SK-N-SH (cell line): ENCODE measurements around the gene SIL1. TPM values are rescaled to one million over a fixed set of nuclear protein-coding genes. Genes with fewer than 3 reads are reported as not detected.

ENCODE experiments used
- CTCF ChIA-PET: fragments of 300-600, 350-600 bp; formaldehyde crosslinking; extraction: SDS; loops from one replicate; lab custom pipeline; 2021; lab: Yijun Ruan, JAX
- POLR2A ChIA-PET: fragments of 350-600 bp; sonication (Branson Sonifier 250); formaldehyde crosslinking; extraction: SDS; loops from one replicate; lab custom pipeline; 2020; ENCODE audit warnings: antibody characterized with exemption, inconsistent platforms; lab: Yijun Ruan, JAX
- DNase-seq: peaks from one replicate; pipeline ENCODE4 v3.0.0; 2012
- H2AFZ ChIP-seq: fragments of 200-600 bp; sonication (generic); 2 replicates; pipeline ENCODE4 v1.8.1; 2016; ENCODE audit warnings: antibody characterized with exemption, mild to moderate bottlenecking, low read depth
- H3F3A ChIP-seq: fragments of 200-600 bp; sonication (generic); replicated peaks from 2 replicates; pipeline ENCODE3; 2016; ENCODE audit warnings: antibody characterized with exemption, mild to moderate bottlenecking; ENCODE audit not compliant: insufficient read depth
- H3K27ac ChIP-seq, 2 experiments: fragments of 200-500 bp in 1 of 2; fragments of 200-600 bp in 1 of 2; sonication (Bioruptor generic) in 1 of 2; sonication (generic), shearing (Covaris generic) in 1 of 2; 2 replicates each; pipeline versions ENCODE4 v1.5.1 to v1.6.1; 2014 to 2016; ENCODE audit warnings: low read depth in 2 of 2, inconsistent platforms in 1 of 2, low read length in 1 of 2, mild to moderate bottlenecking in 1 of 2, mixed read lengths in 1 of 2
- H3K27me3 ChIP-seq: fragments of 200-600 bp; sonication (generic), shearing (Covaris generic); 2 replicates; pipeline ENCODE4 v1.6.1; 2016; ENCODE audit warnings: mixed run types; ENCODE audit not compliant: insufficient read depth
- H3K36me3 ChIP-seq, 2 experiments: fragments of 200-500 bp in 1 of 2; fragments of 200-600 bp in 1 of 2; sonication (Bioruptor generic) in 1 of 2; sonication (generic) in 1 of 2; replicated peaks in 1 of 2; 2 replicates each; pipeline versions ENCODE3 to v1.5.1; 2014 to 2016; ENCODE audit warnings: low read length in 1 of 2, mild to moderate bottlenecking in 1 of 2; ENCODE audit not compliant: insufficient read depth in 2 of 2, control insufficient read depth in 1 of 2
- H3K4me1 ChIP-seq, 2 experiments: fragments of 200-500 bp in 1 of 2; fragments of 200-600 bp in 1 of 2; sonication (Bioruptor generic) in 1 of 2; sonication (generic), shearing (Covaris generic) in 1 of 2; 2 replicates each; pipeline versions ENCODE4 v1.5.1 to v1.6.1; 2014 to 2016; ENCODE audit warnings: low read depth in 1 of 2, low read length in 1 of 2, mixed run types in 1 of 2; ENCODE audit not compliant: insufficient read depth in 2 of 2, control insufficient read depth in 1 of 2
- H3K4me2 ChIP-seq: fragments of 200-600 bp; sonication (generic), shearing (Covaris generic); 2 replicates; pipeline ENCODE4 v1.6.1; 2017; ENCODE audit warnings: mixed run types
- H3K4me3 ChIP-seq, 2 experiments: fragments of 200-500 bp in 1 of 2; fragments of 200-600 bp in 1 of 2; sonication (Bioruptor generic) in 1 of 2; sonication (generic), shearing (Covaris generic) in 1 of 2; 2 replicates each; pipeline versions ENCODE4 v1.5.1 to v1.8.1; 2014 to 2016; ENCODE audit warnings: low read depth in 2 of 2, inconsistent platforms in 1 of 2, low read length in 1 of 2, mild to moderate bottlenecking in 1 of 2, mixed read lengths in 1 of 2, moderate library complexity in 1 of 2
- H3K79me2 ChIP-seq: fragments of 200-600 bp; sonication (generic); 2 replicates; pipeline ENCODE4 v1.8.1; 2017; ENCODE audit warnings: mild to moderate bottlenecking; ENCODE audit not compliant: insufficient read depth
- H3K9ac ChIP-seq: fragments of 200-600 bp; sonication (generic); 2 replicates; pipeline ENCODE4 v1.6.1; 2017; ENCODE audit warnings: mixed run types
- H3K9me2 ChIP-seq: fragments of 200-600 bp; sonication (generic); 2 replicates; pipeline ENCODE4 v1.6.1; 2017; ENCODE audit warnings: mixed run types
- H3K9me3 ChIP-seq: fragments of 200-600 bp; sonication (generic); 2 replicates; pipeline ENCODE4 v1.6.1; 2017; ENCODE audit warnings: mixed run types, mild to moderate bottlenecking, moderate library complexity
- H4K20me1 ChIP-seq: fragments of 200-600 bp; sonication (generic); 2 replicates; pipeline ENCODE4 v1.6.1; 2017; ENCODE audit warnings: mild to moderate bottlenecking, mixed run types; ENCODE audit not compliant: insufficient read depth
- CHD2 ChIP-seq: fragments of 150-350 bp; IDR thresholded peaks from 2 replicates; pipeline ENCODE4 v1.6.1; 2018; ENCODE audit warnings: low read length; ENCODE audit not compliant: partially characterized antibody
- CTCF ChIP-seq: fragments of 200-600 bp; sonication (generic); IDR thresholded peaks from 2 replicates; pipeline ENCODE4 v1.6.1; 2017; ENCODE audit warnings: antibody characterized with exemption, mild to moderate bottlenecking, moderate library complexity
- EP300 ChIP-seq, 2 experiments: IDR thresholded peaks; 2 replicates each; pipeline versions ENCODE4 v1.4.0 to v1.6.1; 2012; ENCODE audit warnings: borderline replicate concordance in 1 of 2, low read depth in 1 of 2, low read length in 1 of 2
- EZH2phosphoT487 ChIP-seq: fragments of 200-600 bp; sonication (generic); IDR thresholded peaks from 2 replicates; pipeline ENCODE4 v1.6.1; 2017; ENCODE audit warnings: low read depth, mixed run types, mild to moderate bottlenecking, antibody characterized with exemption, moderate library complexity, borderline replicate concordance
- GABPA ChIP-seq: IDR thresholded peaks from 2 replicates; pipeline ENCODE4 v1.4.0; 2012; ENCODE audit warnings: low read depth, mild to moderate bottlenecking
- GATA2 ChIP-seq: sonication (generic); formaldehyde crosslinking; IDR thresholded peaks from 2 replicates; pipeline ENCODE4 v1.5.0; 2020; ENCODE audit warnings: mild to moderate bottlenecking, missing genetic modification reagents
- IRF3 ChIP-seq: fragments of 150-350 bp; IDR thresholded peaks from 2 replicates; pipeline ENCODE4 v1.6.1; 2016; ENCODE audit warnings: mild to moderate bottlenecking, low read depth, low read length
- MAX ChIP-seq: IDR thresholded peaks from 2 replicates; pipeline ENCODE4 v1.4.0; 2012; ENCODE audit warnings: low read depth
- NRF1 ChIP-seq: IDR thresholded peaks from 2 replicates; pipeline ENCODE4 v1.6.1; 2012; ENCODE audit warnings: low read depth, mild to moderate bottlenecking, low read length
- PBX3 ChIP-seq: IDR thresholded peaks from 2 replicates; pipeline ENCODE4; 2012
- RCOR1 ChIP-seq: fragments of 150-350 bp; IDR thresholded peaks from 2 replicates; pipeline ENCODE4 v1.6.1; 2017; ENCODE audit warnings: antibody characterized with exemption, low read length
- REST ChIP-seq: IDR thresholded peaks from 2 replicates; pipeline ENCODE4 v1.6.1; 2012; ENCODE audit warnings: mild to moderate bottlenecking, low read depth, low read length, moderate library complexity
- RFX5 ChIP-seq: IDR thresholded peaks from 2 replicates; pipeline ENCODE4 v1.6.1; 2012; ENCODE audit warnings: mild to moderate bottlenecking, improper control_type of control experiment, low read length
- RXRA ChIP-seq: IDR thresholded peaks from 2 replicates; pipeline ENCODE4 v1.4.0; 2012; ENCODE audit warnings: low read depth, mild to moderate bottlenecking, borderline replicate concordance
- TEAD4 ChIP-seq: IDR thresholded peaks from 2 replicates; pipeline ENCODE4 v1.4.0; 2012; ENCODE audit warnings: mild to moderate bottlenecking, borderline replicate concordance; ENCODE audit not compliant: insufficient read depth
- WGBS: methylation state at CpG from one replicate; pipeline ENCODE4 v1.1.6; 2017; ENCODE audit warnings: low lambda C conversion rate; 5-methylcytosine and 5-hydroxymethylcytosine counted together
- polyA plus RNA-seq, 3 experiments: library from polyadenylated mRNA; depleted of rRNA; stranded (reverse); fragments of >200 nt; gene quantifications; 2 replicates each; pipeline ENCODE4 v1.2.3, GENCODE V29; 2012

Gene SIL1
- polyA plus RNA-seq, 1 of the 3 experiments (the other 2 are of a cell fraction): 25.9 TPM

- TF ChIP-seq EZH2phosphoT487 (no peak), RXRA (no peak), NRF1 (no peak), GABPA (no peak), TEAD4 (no peak), EP300 (IDR thresholded peaks at IDR 0.05; ENCODE audit: borderline replicate concordance in 1 of 2, low read depth in 1 of 2, low read length in 1 of 2) (no peak; a peak in 1 of 4 replicates)
Observed at GRCh38 chr5:138949988-138950387, 248.2 kb downstream of the SIL1 start (continued).

GRCh38 chr5:138949223-138949574 is 249.0 kb downstream of the SIL1 start:
- H3F3A ChIP-seq: no peaks in the 10 kb centered on the region
- H3K4me2 ChIP-seq: no peak overlapping the region
- no peak overlapping the region for H3K4me3 ChIP-seq
- peak overlapping the region in 1 of 2 experiments; percentile 98; a peak in 2 of 4 replicates for H3K27ac ChIP-seq
- peaks cover 16 to 100% of the 10 kb centered on the region in 2 experiments; a peak in 3 of 4 replicates for H3K4me1 ChIP-seq
- no peak overlapping the region for H2AFZ ChIP-seq
- no peaks in the 10 kb centered on the region for H4K20me1 ChIP-seq
- H3K79me2 ChIP-seq: no peaks in the 10 kb centered on the region
- TF ChIP-seq IRF3: no peak
- TF ChIP-seq CHD2: peak; percentile 4
- TF ChIP-seq RCOR1: 0 out of 2 replicates have a peak, but pooled peaks have one; percentile 1
- H3K36me3 ChIP-seq: peaks cover 0 to 3% of the 10 kb centered on the region in 2 experiments
- CTCF ChIA-PET: interaction anchor here (0.9 to 2.9 kb wide), 9 partner anchors 18 to 307 kb away, joined by 3 to 10 read pairs (median 5); no protein-coding TSS in a partner anchor
- H3K9me3 ChIP-seq: no peaks in the 10 kb centered on the region
- WGBS: 75% methylated on average over 3 of the region's 4 CpGs
- H3K27me3 ChIP-seq: no peaks in the 10 kb centered on the region
- H3K9ac ChIP-seq: no peak overlapping the region
- H3K9me2 ChIP-seq: no peaks in the 10 kb centered on the region
- no peak for DNase-seq
- POLR2A ChIA-PET: interaction anchor here (0.8 kb wide), 1 partner anchor 344 kb away, joined by 4 read pairs; the partner anchor contains the start of gene MATR3

GRCh38 chr5:138948471-138949222 is 249.5 kb downstream of the SIL1 start:
- no peak overlapping the region for H3K4me3 ChIP-seq
- H2AFZ ChIP-seq: no peak overlapping the region
- peaks cover 12 to 100% of the 10 kb centered on the region in 2 experiments; a peak in 3 of 4 replicates for H3K4me1 ChIP-seq
- H4K20me1 ChIP-seq: no peaks in the 10 kb centered on the region
- no peak overlapping the region for H3K4me2 ChIP-seq
- no peak overlapping the region for H3K9ac ChIP-seq
- no peaks in the 10 kb centered on the region for H3K27me3 ChIP-seq
- H3K36me3 ChIP-seq: peaks cover 0 to 3% of the 10 kb centered on the region in 2 experiments
- CTCF ChIA-PET: interaction anchor here (0.9 to 2.9 kb wide), 8 partner anchors 19 to 307 kb away, joined by 3 to 10 read pairs (median 5); no protein-coding TSS in a partner anchor
- no peaks in the 10 kb centered on the region for H3K9me2 ChIP-seq
- POLR2A ChIA-PET: interaction anchor here (0.6 to 0.8 kb wide), 2 partner anchors 336 to 345 kb away, joined by 3 to 4 read pairs; partner anchors contain the start of gene MATR3
- peak overlapping the region in 1 of 2 experiments; percentile 98; a peak in 2 of 4 replicates for H3K27ac ChIP-seq
- H3K79me2 ChIP-seq: no peaks in the 10 kb centered on the region
- peak; percentile 82 for DNase-seq
- WGBS: 82% methylated on average over 21 of the region's 23 CpGs
- no peaks in the 10 kb centered on the region for H3F3A ChIP-seq
- no peaks in the 10 kb centered on the region for H3K9me3 ChIP-seq
- TF ChIP-seq RFX5 (0 out of 2 replicates have a peak, but pooled peaks have one; percentile 12), CTCF (no peak), PBX3 (no peak), MAX (no peak), REST (no peak), GATA2 (CRISPR knock-in tag) (peak; percentile 95)
